ENCODE data around the gene SALL3. TPM values are rescaled to one million over a fixed set of nuclear protein-coding genes. Genes with fewer than 3 reads are reported as not detected.

The SALL3 gene
- total RNA-seq, 1 donor from 2014 or later, result 2.2 TPM

DNA sequence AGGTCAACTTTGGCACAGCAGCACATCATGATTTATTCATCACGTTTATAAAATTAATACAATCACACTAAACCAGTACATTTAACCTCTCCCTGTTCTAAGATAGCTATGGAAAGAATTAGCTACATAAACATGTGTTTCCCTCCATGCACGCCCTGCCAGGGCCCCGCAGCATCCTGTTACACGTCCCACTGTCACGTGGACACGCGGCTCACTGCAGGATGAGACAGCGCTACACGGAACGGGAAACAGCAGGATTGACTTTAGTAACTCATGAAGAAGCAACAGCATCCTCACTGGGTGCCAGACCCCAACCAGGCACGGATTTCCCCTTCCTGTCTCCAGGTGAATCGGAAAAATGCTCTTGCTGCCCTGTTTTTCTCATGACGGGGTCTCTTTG lies 30.9 kb upstream of the SALL3 start:
- no peak overlapping the region for H3K4me3 ChIP-seq (ENCODE audit: low read depth, low read length)
- TF ChIP-seq CTCF (conservative IDR thresholded peaks at IDR 0.05; ENCODE audit: low read depth, low read length), result no peak
- no peak for DNase-seq (ENCODE audit: low read depth)

GRCh38 chr18:78949216-78949615 lies 30.4 kb upstream of the SALL3 start:
- no peak for TF ChIP-seq CTCF (conservative IDR thresholded peaks at IDR 0.05; ENCODE audit: low read depth, low read length)
- DNase-seq (ENCODE audit: low read depth), result no peak
- no peak overlapping the region for H3K4me3 ChIP-seq (ENCODE audit: low read depth, low read length)

- no peak overlapping the region for H3K4me3 ChIP-seq (ENCODE audit: low read depth, low read length)
- no peak for DNase-seq (ENCODE audit: low read depth)
- TF ChIP-seq CTCF (conservative IDR thresholded peaks at IDR 0.05; ENCODE audit: low read depth, low read length), result no peak
These were observed 29.2 kb upstream of the SALL3 start for GRCh38 chr18:78950386-78950785.

DNA sequence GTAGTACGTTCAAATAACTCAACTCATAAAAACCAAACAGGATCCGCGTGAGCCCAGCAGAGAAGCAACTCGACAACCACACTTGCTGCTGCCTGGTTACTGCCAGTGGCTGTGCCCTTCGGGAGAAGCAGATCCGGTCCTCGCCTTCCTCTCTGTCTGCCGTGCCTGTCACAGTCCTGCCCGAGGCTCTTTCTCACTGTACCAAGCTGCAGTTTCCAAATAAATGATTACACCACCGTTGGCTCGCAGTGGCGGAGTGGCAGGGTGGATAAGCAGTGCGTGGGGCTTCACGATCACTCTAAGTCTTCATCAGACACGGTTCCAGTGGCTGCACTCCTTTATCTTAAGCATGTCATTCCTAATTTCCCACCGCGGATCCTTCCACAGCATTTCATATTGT lies 26.1 kb upstream of the SALL3 start:
- H3K4me3 ChIP-seq (ENCODE audit: low read depth, low read length), result no peak overlapping the region
- no peak for DNase-seq (ENCODE audit: low read depth)
- no peak for TF ChIP-seq CTCF (conservative IDR thresholded peaks at IDR 0.05; ENCODE audit: low read depth, low read length)

- no peak for DNase-seq (ENCODE audit: low read depth)
- no peak overlapping the region for H3K4me3 ChIP-seq (ENCODE audit: low read depth, low read length)
- no peak for TF ChIP-seq CTCF (conservative IDR thresholded peaks at IDR 0.05; ENCODE audit: low read depth, low read length)
These were observed 24.6 kb upstream of the SALL3 start for GRCh38 chr18:78955051-78955450.

DNA sequence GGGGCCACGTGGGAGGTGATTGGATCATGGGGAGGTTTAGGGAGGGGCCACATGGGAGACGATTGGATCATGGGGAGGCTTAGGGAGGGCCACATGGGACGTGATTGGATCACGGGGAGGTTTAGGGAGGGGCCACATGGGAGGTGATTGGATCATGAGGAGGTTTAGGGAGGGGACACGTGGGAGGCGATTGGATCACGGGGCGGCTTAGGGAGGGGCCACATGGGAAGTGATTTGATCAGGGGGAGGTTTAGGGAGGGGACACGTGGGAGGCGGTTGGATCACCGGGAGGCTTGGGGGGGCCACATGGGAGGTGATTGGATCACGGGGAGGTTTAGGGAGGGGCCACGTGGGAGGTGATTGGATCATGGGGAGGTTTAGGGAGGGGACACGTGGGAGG lies 22.5 kb upstream of the SALL3 start:
- no peak for DNase-seq (ENCODE audit: low read depth)
- no peak overlapping the region for H3K4me3 ChIP-seq (ENCODE audit: low read depth, low read length)
- TF ChIP-seq CTCF (conservative IDR thresholded peaks at IDR 0.05; ENCODE audit: low read depth, low read length), result no peak

GRCh38 chr18:78960709-78961108 lies 18.9 kb upstream of the SALL3 start:
- no peak for DNase-seq (ENCODE audit: low read depth)
- H3K4me3 ChIP-seq (ENCODE audit: low read depth, low read length), result no peak overlapping the region
- no peak for TF ChIP-seq CTCF (conservative IDR thresholded peaks at IDR 0.05; ENCODE audit: low read depth, low read length)
